MM.1S (cell line): ENCODE data around the gene KAT6B.

ENCODE experiments used
- DNase-seq: peaks from one replicate; pipeline ENCODE4 v3.0.0-alpha.2; 2015
- H2AFZ ChIP-seq: fragments of 300-600 bp; sonication (generic); 2 replicates; pipeline ENCODE4 v1.6.0; 2016; ENCODE audit warnings: antibody characterized with exemption, low read length
- H3F3A ChIP-seq: fragments of 300-600 bp; sonication (generic); 2 replicates; pipeline ENCODE4 v1.6.1; 2016; ENCODE audit warnings: mild to moderate bottlenecking, antibody characterized with exemption, low read length, moderate library complexity, mixed read lengths; ENCODE audit not compliant: insufficient read depth
- H3K27ac ChIP-seq: fragments of 300-600 bp; sonication (generic); 2 replicates; pipeline ENCODE4 v1.5.1; 2016; ENCODE audit warnings: mild to moderate bottlenecking, low read length
- H3K27me3 ChIP-seq: fragments of 300-600 bp; sonication (generic); replicated peaks from 2 replicates; pipeline ENCODE4 v1.6.0; 2016; ENCODE audit warnings: low read length; ENCODE audit not compliant: insufficient read depth
- H3K36me3 ChIP-seq: fragments of 300-600 bp; sonication (generic); replicated peaks from 2 replicates; pipeline ENCODE4 v1.6.1; 2016; ENCODE audit warnings: mild to moderate bottlenecking, low read length, mixed read lengths; ENCODE audit not compliant: insufficient read depth
- H3K4me1 ChIP-seq: fragments of 300-600 bp; sonication (generic); 2 replicates; pipeline ENCODE4 v1.6.1; 2016; ENCODE audit warnings: low read length, mixed read lengths
- H3K4me2 ChIP-seq: fragments of 300-600 bp; sonication (generic); 2 replicates; pipeline ENCODE4 v1.6.0; 2016; ENCODE audit warnings: low read depth, low read length
- H3K4me3 ChIP-seq: fragments of 300-600 bp; sonication (generic); 2 replicates; pipeline ENCODE4 v1.5.1; 2016; ENCODE audit warnings: low read length, mixed read lengths
- H3K79me2 ChIP-seq: fragments of 300-600 bp; sonication (generic); 2 replicates; pipeline ENCODE4 v1.6.1; 2016; ENCODE audit warnings: mixed run types, low read length, mixed read lengths
- H3K9ac ChIP-seq: fragments of 300-600 bp; sonication (generic); 2 replicates; pipeline ENCODE4 v1.6.1; 2016; ENCODE audit warnings: low read length, mixed read lengths
- H3K9me2 ChIP-seq: fragments of 300-600 bp; sonication (generic); replicated peaks from 2 replicates; pipeline ENCODE4 v1.6.1; 2016; ENCODE audit warnings: mild to moderate bottlenecking, low read length, mixed read lengths; ENCODE audit not compliant: insufficient read depth
- H3K9me3 ChIP-seq: fragments of 300-600 bp; sonication (generic); replicated peaks from 2 replicates; pipeline ENCODE4 v1.6.1; 2016; ENCODE audit warnings: mild to moderate bottlenecking, low read length, mixed read lengths; ENCODE audit not compliant: insufficient read depth
- H4K20me1 ChIP-seq: fragments of 300-600 bp; sonication (generic); 2 replicates; pipeline ENCODE4 v1.6.1; 2016; ENCODE audit warnings: mild to moderate bottlenecking, low read length, moderate library complexity, mixed read lengths; ENCODE audit not compliant: insufficient read depth
- CTCF ChIP-seq: fragments of 300-600 bp; sonication (generic); IDR thresholded peaks from 2 replicates; pipeline ENCODE4 v1.5.1; 2016; ENCODE audit warnings: antibody characterized with exemption, low read length, mixed read lengths
- EZH2 ChIP-seq: fragments of 300-600 bp; sonication (generic); optimal IDR thresholded peaks from 2 replicates; pipeline ENCODE3; 2017; ENCODE audit warnings: low read depth, mild to moderate bottlenecking, antibody characterized with exemption, low read length, mixed read lengths
- EZH2phosphoT487 ChIP-seq: fragments of 300-600 bp; sonication (generic); IDR thresholded peaks from 2 replicates; pipeline ENCODE4 v1.6.1; 2018; ENCODE audit warnings: antibody characterized with exemption, low read length

The KAT6B gene

DNA sequence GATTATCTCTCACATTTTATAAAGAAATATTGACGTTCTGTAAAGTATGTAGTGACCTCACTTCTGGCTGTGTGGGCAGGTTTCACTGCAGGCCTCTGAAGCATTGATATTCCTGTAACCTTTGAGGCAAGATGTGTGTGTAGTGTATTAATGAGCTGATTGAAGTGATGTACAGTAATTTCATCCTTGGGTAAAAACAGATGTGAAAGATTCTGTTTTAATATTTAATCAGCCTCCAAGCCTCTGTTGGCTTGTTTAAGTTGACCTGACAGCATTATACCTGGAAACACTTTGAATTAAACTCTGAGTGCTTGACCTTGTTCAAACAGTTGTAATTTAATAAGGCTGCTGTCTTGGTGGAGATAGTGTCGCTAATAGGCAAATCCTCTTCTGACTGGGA lies 74.9 kb downstream of the KAT6B start:
- Histone ChIP-seq H3K4me1 (peaks cover 37% of the 10 kb centered on the region), H3K27me3 (no peaks in the 10 kb centered on the region), H3K9me2 (no peaks in the 10 kb centered on the region), H3F3A (peaks cover 11% of the 10 kb centered on the region), H2AFZ (no peak overlapping the region), H3K4me2 (no peak overlapping the region), H4K20me1 (no peaks in the 10 kb centered on the region), H3K27ac (no peak overlapping the region), H3K79me2 (peaks cover 73% of the 10 kb centered on the region), H3K9me3 (no peaks in the 10 kb centered on the region), H3K4me3 (no peak overlapping the region), H3K36me3 (no peaks in the 10 kb centered on the region), H3K9ac (no peak overlapping the region)
- no peak for DNase-seq
- no peak for TF ChIP-seq CTCF
- TF ChIP-seq EZH2: no peak
- TF ChIP-seq EZH2phosphoT487: no peak

GRCh38 chr10:74901867-74902450 lies 75.6 kb downstream of the KAT6B start:
- peaks cover 37% of the 10 kb centered on the region for H3K4me1 ChIP-seq
- H3F3A ChIP-seq: peaks cover 11% of the 10 kb centered on the region
- no peaks in the 10 kb centered on the region for H3K9me2 ChIP-seq
- DNase-seq: no peak
- H3K4me3 ChIP-seq: no peak overlapping the region
- no peak overlapping the region for H2AFZ ChIP-seq
- no peaks in the 10 kb centered on the region for H4K20me1 ChIP-seq
- H3K4me2 ChIP-seq: no peak overlapping the region
- no peak for TF ChIP-seq EZH2phosphoT487
- no peak for TF ChIP-seq EZH2
- TF ChIP-seq CTCF: no peak
- no peaks in the 10 kb centered on the region for H3K36me3 ChIP-seq
- H3K27ac ChIP-seq: no peak overlapping the region
- H3K9me3 ChIP-seq: no peaks in the 10 kb centered on the region
- H3K79me2 ChIP-seq: peaks cover 68% of the 10 kb centered on the region
- H3K9ac ChIP-seq: no peak overlapping the region
- H3K27me3 ChIP-seq: no peaks in the 10 kb centered on the region

- H3K27me3 ChIP-seq: no peaks in the 10 kb centered on the region
- H3K27ac ChIP-seq: no peak overlapping the region
- peaks cover 60% of the 10 kb centered on the region for H3K79me2 ChIP-seq
- no peak overlapping the region for H2AFZ ChIP-seq
- H3K9ac ChIP-seq: no peak overlapping the region
- H3K4me2 ChIP-seq: no peak overlapping the region
- H3K9me2 ChIP-seq: no peaks in the 10 kb centered on the region
- no peaks in the 10 kb centered on the region for H4K20me1 ChIP-seq
- H3K9me3 ChIP-seq: no peaks in the 10 kb centered on the region
- H3F3A ChIP-seq: peaks cover 1% of the 10 kb centered on the region
- no peak for DNase-seq
- TF ChIP-seq EZH2phosphoT487 (no peak), EZH2 (no peak), CTCF (no peak)
- H3K4me3 ChIP-seq: no peak overlapping the region
- peaks cover 22% of the 10 kb centered on the region for H3K4me1 ChIP-seq
- H3K36me3 ChIP-seq: no peaks in the 10 kb centered on the region
These were observed 77.1 kb downstream of the KAT6B start for GRCh38 chr10:74903491-74903890.
